ENCODE measurements around the gene LTB4R2. TPM values are rescaled to one million over a fixed set of nuclear protein-coding genes. Genes with fewer than 3 reads are reported as not detected.

The LTB4R2 gene
- total RNA-seq, 4 donors from 2014 or later, result 4.4 to 81.5 (median 7.1) TPM

DNA sequence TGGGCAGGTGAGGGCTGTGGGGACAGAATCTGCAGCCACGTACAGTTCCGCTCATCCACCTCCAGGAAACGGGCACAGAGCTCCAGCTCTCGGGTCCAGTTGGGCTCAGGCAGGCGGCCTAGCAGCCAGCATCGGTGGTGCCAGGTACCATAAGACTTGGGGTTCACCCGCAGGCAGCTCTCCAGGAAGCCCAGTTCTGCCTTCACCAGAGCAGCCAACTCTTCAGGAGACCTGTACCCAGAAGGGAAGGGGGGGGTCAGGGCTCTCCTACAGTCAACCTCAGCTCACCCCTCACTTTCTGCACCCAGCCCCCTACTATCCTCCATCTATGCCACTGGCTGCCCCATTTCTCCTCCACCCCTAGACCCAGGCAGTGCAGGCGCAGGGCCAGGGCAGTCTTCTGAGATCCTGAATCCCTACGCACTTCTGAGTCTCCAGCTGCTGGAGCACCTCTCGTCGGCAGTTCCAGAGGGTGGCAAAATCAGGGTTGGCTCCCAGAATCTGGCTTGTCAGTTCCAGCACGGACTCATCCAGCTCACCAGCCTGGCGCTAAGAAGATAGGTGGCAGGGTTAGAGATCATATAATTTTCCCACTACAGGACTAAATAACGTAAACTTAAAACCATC is 39.9 kb upstream of the LTB4R2 start:
- Histone ChIP-seq H3K36me3 (peaks cover 0 to 18% (median 0%) of the 10 kb centered on the region in 4 donors), H3K4me3 (no peak overlapping the region), H3K9me3 (no peaks in the 10 kb centered on the region), H3K27ac (no peak overlapping the region), H3K27me3 (no peaks in the 10 kb centered on the region), H3K4me1 (peaks cover 0 to 15% (median 2%) of the 10 kb centered on the region in 4 donors)
- in situ Hi-C loops (cut with MboI; ENCODE audit: low pct_ligation_motif_present in 1 of 4, low pct_unique_long_range_greater_than_20kb in 1 of 4, low sequenced_read_pairs in 3 of 4), result no loop called here
- 100% methylated on average over 11 of the region's 14 CpGs; no CpG with 5 or more reads in 1 of the 2 donors for WGBS, 2 donors (ENCODE audit: low coverage in 1 of 2)
- no peak for TF ChIP-seq POLR2AphosphoS5 (IDR thresholded peaks at IDR 0.05)
- no peak for TF ChIP-seq EP300 (IDR thresholded peaks at IDR 0.05; ENCODE audit: low read depth)
- TF ChIP-seq, protein P1, sequence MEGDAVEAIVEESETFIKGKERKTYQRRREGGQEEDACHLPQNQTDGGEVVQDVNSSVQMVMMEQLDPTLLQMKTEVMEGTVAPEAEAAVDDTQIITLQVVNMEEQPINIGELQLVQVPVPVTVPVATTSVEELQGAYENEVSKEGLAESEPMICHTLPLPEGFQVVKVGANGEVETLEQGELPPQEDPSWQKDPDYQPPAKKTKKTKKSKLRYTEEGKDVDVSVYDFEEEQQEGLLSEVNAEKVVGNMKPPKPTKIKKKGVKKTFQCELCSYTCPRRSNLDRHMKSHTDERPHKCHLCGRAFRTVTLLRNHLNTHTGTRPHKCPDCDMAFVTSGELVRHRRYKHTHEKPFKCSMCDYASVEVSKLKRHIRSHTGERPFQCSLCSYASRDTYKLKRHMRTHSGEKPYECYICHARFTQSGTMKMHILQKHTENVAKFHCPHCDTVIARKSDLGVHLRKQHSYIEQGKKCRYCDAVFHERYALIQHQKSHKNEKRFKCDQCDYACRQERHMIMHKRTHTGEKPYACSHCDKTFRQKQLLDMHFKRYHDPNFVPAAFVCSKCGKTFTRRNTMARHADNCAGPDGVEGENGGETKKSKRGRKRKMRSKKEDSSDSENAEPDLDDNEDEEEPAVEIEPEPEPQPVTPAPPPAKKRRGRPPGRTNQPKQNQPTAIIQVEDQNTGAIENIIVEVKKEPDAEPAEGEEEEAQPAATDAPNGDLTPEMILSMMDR (IDR thresholded peaks at IDR 0.05), result no peak
- no peak for TF ChIP-seq POLR2A (IDR thresholded peaks at IDR 0.05)
- intact Hi-C loops (cut with DNase I; ENCODE audit: low total_unique reads), result no loop called here
- DNase-seq, result no peak

DNA sequence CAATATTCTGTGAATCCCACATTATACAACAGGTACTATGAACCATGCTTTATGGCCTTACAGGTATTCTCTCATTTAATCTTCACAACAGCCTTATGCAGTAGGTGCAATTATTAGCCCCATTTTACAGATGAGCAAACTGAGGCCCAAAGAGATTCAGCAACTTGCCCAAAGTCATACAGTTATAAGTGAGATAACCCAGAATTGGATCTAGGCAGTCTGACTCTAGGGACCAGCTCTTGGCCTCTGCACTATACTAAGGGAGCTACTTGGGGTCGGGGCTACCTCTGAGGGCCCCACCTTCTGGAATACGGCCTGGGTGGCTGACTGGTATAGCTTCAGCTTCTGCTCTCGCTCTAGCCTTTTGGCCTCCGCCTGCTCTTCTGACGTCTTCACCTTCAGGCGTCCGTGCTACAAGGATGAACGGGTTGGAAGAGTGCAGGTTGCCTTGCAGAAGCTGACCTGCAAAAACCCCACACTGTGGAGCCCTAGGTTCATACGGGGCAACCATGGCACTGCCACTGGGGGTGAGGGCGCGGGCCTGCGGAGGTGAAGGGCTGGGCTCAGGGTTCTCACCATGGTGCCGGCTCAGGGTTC is 39.3 kb upstream of the LTB4R2 start:
- 16% methylated on average over 9 of the region's 13 CpGs; no CpG with 5 or more reads in 1 of the 2 donors for WGBS, 2 donors (ENCODE audit: low coverage in 1 of 2)
- in situ Hi-C loops (cut with MboI; ENCODE audit: low pct_ligation_motif_present in 1 of 4, low pct_unique_long_range_greater_than_20kb in 1 of 4, low sequenced_read_pairs in 3 of 4) (no loop called here), intact Hi-C loops (cut with DNase I; ENCODE audit: low total_unique reads) (no loop called here)
- Histone ChIP-seq H3K27ac (peak overlapping the region; percentile 93 to 98 (median 97)), H3K27me3 (no peaks in the 10 kb centered on the region), H3K9me3 (no peaks in the 10 kb centered on the region), H3K36me3 (peaks cover 0 to 18% (median 0%) of the 10 kb centered on the region in 4 donors), H3K4me3 (peak overlapping the region; percentile 76 to 92 (median 86)), H3K4me1 (peaks cover 0 to 15% (median 2%) of the 10 kb centered on the region in 4 donors)
- no peak for TF ChIP-seq POLR2AphosphoS5 (IDR thresholded peaks at IDR 0.05)
- no peak for TF ChIP-seq EP300 (IDR thresholded peaks at IDR 0.05; ENCODE audit: low read depth)
- no peak for DNase-seq

DNA sequence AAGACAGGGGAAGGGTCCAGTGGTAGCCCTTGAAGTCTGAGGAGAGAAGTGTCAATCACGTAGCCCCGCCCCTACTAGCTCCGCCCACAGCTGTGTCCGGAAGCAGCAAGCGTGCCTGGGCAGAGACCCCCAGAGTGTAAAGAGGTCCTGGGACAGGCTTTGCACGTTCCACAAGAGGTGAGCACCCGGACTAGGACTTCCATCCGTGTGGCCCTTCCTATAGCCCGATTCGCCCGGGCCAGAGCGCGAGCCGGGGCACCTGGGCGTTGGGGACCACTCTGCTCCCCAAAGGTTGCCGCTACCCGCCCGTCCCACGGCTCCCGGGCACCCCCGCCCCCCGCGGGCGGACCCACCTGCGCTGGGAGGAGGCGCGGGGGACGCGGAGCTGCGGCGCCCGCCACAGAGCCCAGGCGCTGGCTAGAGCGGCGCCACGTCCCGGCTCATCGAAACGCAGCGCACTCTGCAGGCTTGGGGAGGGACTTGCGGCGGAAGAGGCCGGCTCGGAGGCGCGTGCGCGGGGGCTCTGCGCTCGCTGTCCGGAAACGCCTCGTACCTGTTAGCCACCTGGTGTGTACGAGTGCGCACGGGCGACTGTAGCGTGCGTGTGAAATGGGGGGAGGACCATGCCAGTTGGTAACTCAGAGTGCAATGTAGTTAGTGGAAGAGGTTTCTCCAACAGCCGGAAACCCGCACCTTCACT is 38.7 kb upstream of the LTB4R2 start, which contains the start of gene RABGGTA:
RABGGTA (minus strand) TSS at position 464 of the 700 bp plus-strand sequence. CDS start 482 bp downstream, outside the sequence.
- in situ Hi-C loops (cut with MboI; ENCODE audit: low pct_ligation_motif_present in 1 of 4, low pct_unique_long_range_greater_than_20kb in 1 of 4, low sequenced_read_pairs in 3 of 4), result no loop called here
- Histone ChIP-seq H3K36me3 (peaks cover 0 to 12% (median 0%) of the 10 kb centered on the region in 4 donors), H3K27me3 (no peaks in the 10 kb centered on the region), H3K27ac (peak within 1 kb of the TSS; percentile 93 to 98 (median 97)), H3K9me3 (no peaks in the 10 kb centered on the region), H3K4me1 (peaks cover 0 to 15% (median 2%) of the 10 kb centered on the region in 4 donors), H3K4me3 (peak within 1 kb of the TSS; percentile 76 to 92 (median 86))
- peak; percentile 93 for DNase-seq
- WGBS, 2 donors (ENCODE audit: low coverage in 1 of 2), result 0 to 1% methylated on average over 2 to 49 of the region's 61 CpGs
- TF ChIP-seq, protein P1 (IDR thresholded peaks at IDR 0.05), result peak; percentile 61 to 84 (median 69)
- TF ChIP-seq POLR2AphosphoS5 (IDR thresholded peaks at IDR 0.05) (peak; percentile 45 to 84 (median 72)), EP300 (IDR thresholded peaks at IDR 0.05; ENCODE audit: low read depth) (no peak), POLR2A (IDR thresholded peaks at IDR 0.05) (peak; percentile 75)
- intact Hi-C loops (cut with DNase I; ENCODE audit: low total_unique reads), result no loop called here

DNA sequence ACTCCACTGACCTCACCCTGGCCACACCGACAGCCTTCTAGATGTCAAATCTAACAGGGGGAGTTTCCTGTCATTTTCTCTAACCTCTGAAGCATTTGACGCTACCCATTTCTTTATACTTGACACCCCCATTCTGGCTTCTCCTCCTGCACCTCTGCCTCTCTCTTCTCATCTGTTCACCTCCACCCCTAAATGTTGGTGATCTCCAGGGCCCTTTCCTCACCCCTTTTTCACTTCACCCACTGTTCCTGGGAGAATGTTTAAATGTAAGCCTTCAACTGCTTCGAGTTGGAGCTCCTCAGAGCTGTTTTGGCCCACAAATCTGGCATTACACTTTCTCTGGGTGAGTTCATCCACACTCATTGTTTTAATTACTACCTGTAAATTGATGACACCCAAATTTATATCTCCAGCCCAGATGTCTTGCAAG is 38.1 kb upstream of the LTB4R2 start:
- 0 to 13% methylated on average over 2 to 3 of the region's 3 CpGs for WGBS, 2 donors (ENCODE audit: low coverage in 1 of 2)
- intact Hi-C loops (cut with DNase I; ENCODE audit: low total_unique reads) (no loop called here), in situ Hi-C loops (cut with MboI; ENCODE audit: low pct_ligation_motif_present in 1 of 4, low pct_unique_long_range_greater_than_20kb in 1 of 4, low sequenced_read_pairs in 3 of 4) (no loop called here)
- H3K27ac ChIP-seq, result peak overlapping the region; percentile 93 to 98 (median 97)
- no peaks in the 10 kb centered on the region for H3K27me3 ChIP-seq
- H3K36me3 ChIP-seq, result peaks cover 0 to 8% (median 0%) of the 10 kb centered on the region in 4 donors
- TF ChIP-seq, protein P1 (IDR thresholded peaks at IDR 0.05), result no peak
- no peak for TF ChIP-seq POLR2A (IDR thresholded peaks at IDR 0.05)
- no peak for TF ChIP-seq EP300 (IDR thresholded peaks at IDR 0.05; ENCODE audit: low read depth)
- TF ChIP-seq POLR2AphosphoS5 (IDR thresholded peaks at IDR 0.05), result no peak
- H3K4me1 ChIP-seq, result peaks cover 0 to 15% (median 2%) of the 10 kb centered on the region in 4 donors
- no peak for DNase-seq
- H3K4me3 ChIP-seq, result peak overlapping the region; percentile 76 to 92 (median 86)
- no peaks in the 10 kb centered on the region for H3K9me3 ChIP-seq
